A549 treated with AZD2906 at 1 μM for 4 hours (cell line): ENCODE data around the gene PPP3CB. TPM values are rescaled to one million over a fixed set of nuclear protein-coding genes. Genes with fewer than 3 reads are reported as not detected.

ENCODE experiments used
- total RNA-seq: library from RNA; stranded (reverse); fragments of 200-300 nt; extraction: Qiagen RNA extraction; gene quantifications from 5 replicates; pipeline ENCODE4 v1.2.3, GENCODE V29; 2022

The PPP3CB gene
- total RNA-seq: 14.8 to 17.8 TPM (median 16.6 TPM) in 5 replicates

DNA sequence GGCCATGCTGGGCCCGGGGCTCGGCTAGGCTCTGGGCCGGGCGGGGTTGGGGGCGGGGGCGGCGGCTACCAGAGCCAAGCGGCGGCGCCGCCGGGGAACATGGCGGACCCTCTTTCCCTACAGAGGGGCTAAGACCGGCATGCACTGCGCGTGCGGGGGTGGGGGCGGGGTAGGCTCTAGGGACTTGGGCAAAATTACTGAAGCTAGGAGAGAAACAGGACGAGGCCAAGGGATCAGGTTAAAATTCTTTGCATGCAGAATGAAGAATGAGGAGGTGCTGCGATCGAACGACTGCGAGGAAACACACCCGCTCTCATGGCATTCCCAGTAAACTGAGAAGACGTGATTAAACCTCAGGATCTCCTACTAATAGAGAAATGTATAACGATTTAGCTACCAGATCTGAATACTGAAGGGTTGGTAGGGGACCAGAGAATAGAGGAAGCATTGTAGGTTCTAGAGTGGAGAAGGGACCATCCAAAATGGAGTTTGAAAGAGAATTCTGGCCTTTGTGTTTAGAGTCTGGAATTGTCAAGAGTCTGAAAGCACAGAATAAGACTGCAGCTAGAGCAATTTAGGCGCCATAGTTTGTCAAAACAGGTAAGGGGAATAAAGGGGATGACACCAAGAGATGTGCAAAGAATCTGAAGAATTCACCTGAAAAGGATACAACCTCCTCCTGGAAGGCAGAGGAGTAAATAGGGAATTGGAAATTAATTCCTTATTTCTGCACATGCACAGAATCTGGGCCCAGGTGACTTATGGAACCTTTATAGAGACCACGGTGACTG lies at the start of gene PPP3CB:
PPP3CB (minus strand) TSS at position 141 of the 791 bp plus-strand sequence; CDS start at position 6, 135 bp downstream.

DNA sequence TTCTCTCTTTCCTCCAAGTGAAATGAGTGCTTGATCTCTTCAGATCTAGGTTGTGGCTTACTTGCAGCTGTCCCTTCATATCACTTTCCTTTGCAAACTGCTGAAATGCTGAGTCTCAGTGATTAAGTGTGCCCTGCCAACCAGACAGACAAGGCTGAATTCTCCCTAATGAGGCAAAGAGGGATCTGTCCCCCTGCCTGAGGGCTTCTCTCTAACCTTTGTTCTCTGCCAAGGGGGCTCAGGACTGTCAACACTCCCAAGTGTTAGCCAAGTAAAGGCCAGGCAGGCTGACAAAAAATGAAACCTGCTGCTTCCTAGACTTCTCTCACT lies 62.3 kb downstream of the PPP3CB start, which contains the start of gene MSS51:
MSS51 (minus strand) TSS at position 24 of the 330 bp plus-strand sequence. CDS start 5,277 bp downstream, outside the sequence.

DNA sequence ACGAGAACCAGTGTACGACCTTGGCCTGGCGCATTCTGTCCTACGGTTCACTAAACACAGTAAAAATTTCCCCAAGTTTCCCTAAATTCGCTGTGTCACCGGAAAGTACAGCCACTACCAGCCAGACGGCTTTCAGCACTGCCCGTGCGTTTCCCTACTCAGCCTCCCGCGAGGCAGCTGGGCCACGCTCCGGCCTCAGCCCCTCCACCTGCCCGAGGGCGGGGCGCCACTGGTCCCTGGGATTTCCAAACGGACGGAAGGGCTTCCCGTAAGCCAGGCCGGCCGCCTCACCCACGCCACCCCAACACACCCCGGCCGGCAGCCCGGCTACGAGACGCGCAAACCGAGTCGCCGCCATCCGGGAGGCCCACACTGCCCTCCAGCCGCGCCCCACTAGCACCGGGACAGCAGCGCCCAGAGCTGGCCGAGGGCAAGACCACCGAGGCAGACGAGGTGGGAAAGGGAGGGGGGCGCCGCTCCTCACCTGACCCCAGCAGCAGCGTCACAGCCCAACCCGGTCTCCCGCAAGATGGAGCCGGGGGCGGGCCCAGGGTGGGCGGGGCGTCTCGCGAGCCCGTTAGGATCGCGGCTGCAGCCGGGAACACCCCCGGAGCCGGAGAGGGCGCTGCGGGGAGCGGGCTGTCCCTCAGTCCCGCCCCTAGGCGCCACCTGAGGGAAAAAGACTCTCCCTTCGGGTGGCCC lies 82.1 kb downstream of the PPP3CB start, which contains the start of gene ANXA7:
ANXA7 (minus strand) TSS at position 531 of the 702 bp plus-strand sequence. CDS start 13,202 bp downstream, outside the sequence.

Other genes starting within 250 kb of the PPP3CB start
- 46.8 to 52.1 TPM (median 49.8 TPM) in 5 replicates for gene DNAJC9, start 248.8 kb downstream of the PPP3CB start, total RNA-seq
- gene MRPS16, start 243.4 kb downstream of the PPP3CB start, total RNA-seq: 120 to 187 TPM (median 177 TPM) in 5 replicates
- 0.17 to 0.31 TPM (median 0.22 TPM) in 5 replicates for gene CFAP70, start 137.2 kb downstream of the PPP3CB start, total RNA-seq
- gene ANXA7, start 82.0 kb downstream of the PPP3CB start, total RNA-seq: 108 to 117 TPM (median 112 TPM) in 5 replicates
- 0.31 to 0.68 TPM (median 0.38 TPM) in 5 replicates for gene MSS51, start 62.5 kb downstream of the PPP3CB start, total RNA-seq
- 8.5 to 11.4 TPM (median 10.4 TPM) in 5 replicates for gene USP54, start 95.3 kb upstream of the PPP3CB start, total RNA-seq
- 0.06 TPM in 1 of 5 replicates, not detected in the others for gene MYOZ1, start 145.4 kb upstream of the PPP3CB start, total RNA-seq
- 0.01 to 0.03 TPM (median 0.02 TPM) in 4 of 5 replicates, not detected in the other for gene SYNPO2L, start 160.0 kb upstream of the PPP3CB start, total RNA-seq
- gene AGAP5, start 202.1 kb upstream of the PPP3CB start, total RNA-seq: 1.6 to 2.4 TPM (median 2.3 TPM) in 5 replicates
- gene SEC24C, start 248.3 kb upstream of the PPP3CB start, total RNA-seq: 50.8 to 58.8 TPM (median 56.2 TPM) in 5 replicates